Aorta (tissue), 5 donors: ENCODE results near the gene AFM. TPM values are rescaled to one million over a fixed set of nuclear protein-coding genes. Genes with fewer than 3 reads are reported as not detected.

ENCODE experiments used
- ATAC-seq: fragments of 200-7000 bp; cut with Tn5 transposase; one replicate; pipeline ENCODE4 v1.9.1; 2022; ENCODE audit warnings: moderate library complexity; ENCODE audit not compliant: low FRiP score
- DNase-seq, 2 donors: peaks; one replicate each; pipeline ENCODE4 v3.0.0-alpha.2; 2020
- H3K27ac ChIP-seq, 2 donors: one replicate each; pipeline ENCODE4 v1.5.1; 2013; ENCODE audit warnings: low read length in 2 of 2, mild to moderate bottlenecking in 2 of 2, moderate library complexity in 2 of 2, control low read depth in 1 of 2, inconsistent platforms in 1 of 2, low read depth in 1 of 2
- H3K27me3 ChIP-seq, 2 donors: one replicate each; pipeline ENCODE4 v1.6.1; 2013; ENCODE audit warnings: control low read depth in 1 of 2, low read length in 1 of 2, mild to moderate bottlenecking in 1 of 2, moderate library complexity in 1 of 2; ENCODE audit not compliant: insufficient read depth in 2 of 2, control insufficient read depth in 1 of 2
- H3K36me3 ChIP-seq, 2 donors: one replicate each; pipeline ENCODE4 v1.6.1; 2013; ENCODE audit warnings: control low read depth in 1 of 2, low read length in 1 of 2, mild to moderate bottlenecking in 1 of 2; ENCODE audit not compliant: insufficient read depth in 2 of 2, control insufficient read depth in 1 of 2
- H3K4me1 ChIP-seq, 2 donors: one replicate each; pipeline ENCODE4 v1.6.1; 2013; ENCODE audit warnings: low read length in 2 of 2, control low read depth in 1 of 2, mild to moderate bottlenecking in 1 of 2, moderate library complexity in 1 of 2; ENCODE audit not compliant: insufficient read depth in 2 of 2, control insufficient read depth in 1 of 2
- H3K4me3 ChIP-seq, 2 donors: one replicate each; pipeline ENCODE4 v1.5.1; 2013; ENCODE audit warnings: low read length in 2 of 2, control low read depth in 1 of 2, mild to moderate bottlenecking in 1 of 2
- H3K9me3 ChIP-seq: one replicate; pipeline ENCODE4 v1.6.1; 2013; ENCODE audit warnings: mild to moderate bottlenecking, low read length; ENCODE audit not compliant: control insufficient read depth
- WGBS, 2 donors: extraction: QIAGEN DNeasy Blood & Tissue Kit; methylation state at CpG; one replicate each; pipeline ENCODE4 v1.1.7; 2013; 5-methylcytosine and 5-hydroxymethylcytosine counted together
- intact Hi-C, 2 donors: fragments of 100-400 bp; cut with DNase I; formaldehyde crosslinking; loops; one replicate each; pipeline versions ENCODE4 v1.14.2 to v1.15.0; 2022
- polyA plus RNA-seq, 2 donors: library from polyadenylated mRNA; stranded (reverse); fragments of 200-250 nt; gene quantifications; one replicate each; pipeline ENCODE4 v1.2.3, GENCODE V29; 2013
- total RNA-seq, 2 donors: library from RNA; stranded (reverse); fragmentation: NEBNext Ultra II Directional; extraction: Animal tissue kit (Norgen Biotek cat#: 25700); gene quantifications; one replicate each; pipeline ENCODE4 v1.2.1, GENCODE V29; 2021
- donor health status: healthy with polysubstance abuse.
- donor health status: Bipolar disorder and iron deficiency.
- donor health status: DM: no; HTN: no; CAD: no.
- donor health status: DM: no; HTN: no; CAD: no.
- donor health status: DM: yes; HTN: yes; CAD: no.

Gene AFM
- total and polyA plus RNA-seq, 4 donors = not detected

GRCh38 chr4:73446336-73446938, 35.1 kb upstream of the AFM start:
- Histone ChIP-seq H3K4me1 (no peaks in the 10 kb centered on the region), H3K36me3 (no peaks in the 10 kb centered on the region), H3K9me3 (no peaks in the 10 kb centered on the region), H3K27ac (no peak overlapping the region), H3K4me3 (no peak overlapping the region), H3K27me3 (no peaks in the 10 kb centered on the region)
- DNase-seq (no peak), ATAC-seq (no peak)
- intact Hi-C loops = no loop called here
- 25 to 30% methylated on average over 4 of the region's 4 CpGs for WGBS, 2 donors

GRCh38 chr4:73447671-73448070, 33.9 kb upstream of the AFM start:
- no peaks in the 10 kb centered on the region for H3K4me1 ChIP-seq
- H3K27ac ChIP-seq = no peak overlapping the region
- DNase-seq = no peak
- WGBS, 2 donors = 91 to 93% methylated on average over 4 of the region's 4 CpGs
- no peak for ATAC-seq
- H3K4me3 ChIP-seq = no peak overlapping the region
- intact Hi-C loops = no loop called here
- H3K27me3 ChIP-seq = no peaks in the 10 kb centered on the region
- no peaks in the 10 kb centered on the region for H3K9me3 ChIP-seq
- H3K36me3 ChIP-seq = no peaks in the 10 kb centered on the region

DNA sequence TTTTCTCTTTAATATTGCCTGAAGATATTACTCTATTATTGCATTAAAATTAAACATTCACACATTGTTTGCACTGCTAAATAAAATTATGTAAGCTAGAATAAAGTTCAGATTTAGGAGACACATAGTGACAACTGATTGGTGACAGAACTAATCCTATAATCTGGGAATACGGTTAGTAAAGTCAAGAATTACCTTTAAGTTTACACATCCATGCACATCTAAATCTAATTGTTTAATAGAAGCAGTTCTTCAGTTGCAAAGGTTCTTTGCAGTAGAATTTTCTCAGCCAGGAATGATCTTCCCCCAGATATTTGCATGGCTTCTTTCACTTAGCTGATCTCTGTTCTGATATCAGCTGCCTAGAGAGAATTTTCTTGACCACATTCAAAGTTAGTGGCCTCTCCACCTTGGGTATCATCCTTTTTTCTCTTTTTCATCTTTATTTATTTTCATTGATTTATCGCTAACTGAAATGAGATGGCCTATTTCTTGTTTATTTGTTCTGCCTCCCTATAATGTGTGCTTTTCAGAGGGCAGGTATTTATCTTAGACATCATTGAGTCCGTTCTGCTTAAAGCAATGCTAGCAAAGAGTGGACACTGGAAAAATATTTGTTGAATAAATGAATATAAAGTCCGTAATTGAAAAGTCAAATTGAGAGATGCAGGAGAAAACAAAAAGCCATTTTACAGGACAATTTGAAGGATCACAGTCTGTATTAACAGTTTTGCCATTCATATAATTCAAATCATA, 32.9 kb upstream of the AFM start:
- no peak for DNase-seq
- H3K9me3 ChIP-seq = no peaks in the 10 kb centered on the region
- H3K4me1 ChIP-seq = peaks cover 0 to 2% of the 10 kb centered on the region in 2 donors
- H3K4me3 ChIP-seq = no peak overlapping the region
- intact Hi-C loops = no loop called here
- 94 to 98% methylated on average over 4 of the region's 4 CpGs for WGBS, 2 donors
- H3K36me3 ChIP-seq = no peaks in the 10 kb centered on the region
- no peaks in the 10 kb centered on the region for H3K27me3 ChIP-seq
- H3K27ac ChIP-seq = no peak overlapping the region
- no peak for ATAC-seq

GRCh38 chr4:73450398-73451004, 31.0 kb upstream of the AFM start:
- no peaks in the 10 kb centered on the region for H3K27me3 ChIP-seq
- 15 to 20% methylated on average over 9 of the region's 9 CpGs for WGBS, 2 donors
- intact Hi-C loops = no loop called here
- DNase-seq (peak; percentile 53 to 77), ATAC-seq (peak; percentile 76)
- H3K36me3 ChIP-seq = no peaks in the 10 kb centered on the region
- peaks cover 0 to 2% of the 10 kb centered on the region in 2 donors for H3K4me1 ChIP-seq
- H3K27ac ChIP-seq = peak overlapping the region in 1 of 2 donors; percentile 47
- no peak overlapping the region for H3K4me3 ChIP-seq
- H3K9me3 ChIP-seq = no peaks in the 10 kb centered on the region

- Histone ChIP-seq H3K27ac (no peak overlapping the region), H3K4me3 (no peak overlapping the region), H3K9me3 (no peaks in the 10 kb centered on the region), H3K4me1 (peaks cover 0 to 2% of the 10 kb centered on the region in 2 donors), H3K27me3 (no peaks in the 10 kb centered on the region), H3K36me3 (no peaks in the 10 kb centered on the region)
- ATAC-seq (no peak), DNase-seq (no peak)
- intact Hi-C loops = no loop called here
- 12 to 32% methylated on average over 3 of the region's 3 CpGs for WGBS, 2 donors
Observed at GRCh38 chr4:73451404-73451803, 30.1 kb upstream of the AFM start.

DNA sequence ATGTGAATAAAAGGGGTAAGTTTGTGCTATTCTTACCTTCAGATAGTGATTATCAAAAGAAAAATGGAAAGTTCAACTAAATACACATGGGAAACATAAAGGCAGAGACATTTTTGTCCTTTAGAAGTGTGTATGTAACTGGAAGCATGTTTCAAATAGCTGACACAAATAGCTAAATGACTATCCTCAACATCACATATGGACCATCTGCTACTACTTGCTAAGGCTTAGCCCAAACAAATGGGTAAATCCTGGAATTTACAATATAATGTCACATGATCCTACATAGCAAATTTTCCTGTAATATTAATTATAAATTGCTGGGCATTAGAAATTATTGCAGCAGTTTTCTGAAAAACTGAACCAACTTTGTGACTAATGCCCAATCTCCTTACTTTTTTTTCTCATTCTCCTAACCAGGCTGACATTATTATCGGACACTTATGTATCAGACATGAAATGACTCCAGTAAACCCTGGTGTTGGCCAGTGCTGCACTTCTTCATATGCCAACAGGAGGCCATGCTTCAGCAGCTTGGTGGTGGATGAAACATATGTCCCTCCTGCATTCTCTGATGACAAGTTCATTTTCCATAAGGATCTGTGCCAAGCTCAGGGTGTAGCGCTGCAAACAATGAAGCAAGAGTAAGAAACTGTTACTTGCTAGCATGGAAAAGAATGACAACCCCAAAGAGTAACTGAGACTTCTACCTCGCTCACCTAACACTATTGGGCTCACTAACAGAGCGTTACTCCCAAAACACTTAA, 29.4 kb upstream of the AFM start:
- WGBS, 2 donors = 92 to 94% methylated on average over 4 of the region's 4 CpGs
- H3K27ac ChIP-seq = no peak overlapping the region
- intact Hi-C loops = no loop called here
- peaks cover 0 to 2% of the 10 kb centered on the region in 2 donors for H3K4me1 ChIP-seq
- H3K36me3 ChIP-seq = no peaks in the 10 kb centered on the region
- ATAC-seq (no peak), DNase-seq (no peak)
- H3K4me3 ChIP-seq = no peak overlapping the region
- no peaks in the 10 kb centered on the region for H3K27me3 ChIP-seq
- no peaks in the 10 kb centered on the region for H3K9me3 ChIP-seq

GRCh38 chr4:73452953-73453700, 28.4 kb upstream of the AFM start:
- no peaks in the 10 kb centered on the region for H3K27me3 ChIP-seq
- no peak for ATAC-seq
- H3K4me1 ChIP-seq = peaks cover 0 to 2% of the 10 kb centered on the region in 2 donors
- intact Hi-C loops = no loop called here
- 53 to 54% methylated on average over 2 of the region's 2 CpGs for WGBS, 2 donors
- H3K36me3 ChIP-seq = no peaks in the 10 kb centered on the region
- H3K4me3 ChIP-seq = no peak overlapping the region
- H3K27ac ChIP-seq = no peak overlapping the region
- no peaks in the 10 kb centered on the region for H3K9me3 ChIP-seq
- no peak for DNase-seq

GRCh38 chr4:73453701-73454005, 27.9 kb upstream of the AFM start:
- Histone ChIP-seq H3K4me3 (no peak overlapping the region), H3K36me3 (no peaks in the 10 kb centered on the region), H3K27ac (no peak overlapping the region), H3K4me1 (peaks cover 0 to 2% of the 10 kb centered on the region in 2 donors), H3K9me3 (no peaks in the 10 kb centered on the region), H3K27me3 (no peaks in the 10 kb centered on the region)
- DNase-seq (no peak), ATAC-seq (no peak)
- intact Hi-C loops = no loop called here
